ENCODE measurements around the gene CYREN. TPM values are rescaled to one million over a fixed set of nuclear protein-coding genes. Genes with fewer than 3 reads are reported as not detected.

Gene CYREN
- total and polyA plus RNA-seq, 2 experiments from 2014 or later, result 22.7 to 70.6 TPM

DNA sequence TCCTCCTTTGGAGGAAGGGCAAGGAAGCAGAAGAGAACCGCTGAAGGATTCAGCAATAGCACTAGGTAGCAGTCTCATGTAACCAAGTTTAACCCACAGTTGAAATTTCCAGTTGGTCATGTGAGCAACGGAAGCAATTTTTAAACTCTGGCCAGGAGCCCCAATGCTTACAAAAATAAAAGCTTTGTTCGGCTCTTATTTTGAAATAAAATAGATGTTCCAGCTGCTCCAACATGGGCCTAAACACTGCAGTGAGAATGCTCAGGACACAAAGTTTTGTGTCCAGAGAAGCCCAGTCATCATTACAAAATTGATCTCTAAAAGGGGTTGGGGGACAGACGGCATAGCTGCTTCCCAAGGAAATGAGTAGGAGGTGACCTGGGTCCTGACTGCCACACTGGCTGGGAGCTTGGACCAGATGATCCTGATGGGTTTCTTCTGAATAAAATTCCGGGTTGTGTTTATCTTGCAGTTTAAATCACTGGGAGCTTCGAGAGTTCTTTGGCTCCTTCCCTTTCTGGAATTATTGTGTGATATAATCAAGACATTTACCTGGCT lies 23.1 kb downstream of the CYREN start (continued):
- TF ChIP-seq, protein P1, sequence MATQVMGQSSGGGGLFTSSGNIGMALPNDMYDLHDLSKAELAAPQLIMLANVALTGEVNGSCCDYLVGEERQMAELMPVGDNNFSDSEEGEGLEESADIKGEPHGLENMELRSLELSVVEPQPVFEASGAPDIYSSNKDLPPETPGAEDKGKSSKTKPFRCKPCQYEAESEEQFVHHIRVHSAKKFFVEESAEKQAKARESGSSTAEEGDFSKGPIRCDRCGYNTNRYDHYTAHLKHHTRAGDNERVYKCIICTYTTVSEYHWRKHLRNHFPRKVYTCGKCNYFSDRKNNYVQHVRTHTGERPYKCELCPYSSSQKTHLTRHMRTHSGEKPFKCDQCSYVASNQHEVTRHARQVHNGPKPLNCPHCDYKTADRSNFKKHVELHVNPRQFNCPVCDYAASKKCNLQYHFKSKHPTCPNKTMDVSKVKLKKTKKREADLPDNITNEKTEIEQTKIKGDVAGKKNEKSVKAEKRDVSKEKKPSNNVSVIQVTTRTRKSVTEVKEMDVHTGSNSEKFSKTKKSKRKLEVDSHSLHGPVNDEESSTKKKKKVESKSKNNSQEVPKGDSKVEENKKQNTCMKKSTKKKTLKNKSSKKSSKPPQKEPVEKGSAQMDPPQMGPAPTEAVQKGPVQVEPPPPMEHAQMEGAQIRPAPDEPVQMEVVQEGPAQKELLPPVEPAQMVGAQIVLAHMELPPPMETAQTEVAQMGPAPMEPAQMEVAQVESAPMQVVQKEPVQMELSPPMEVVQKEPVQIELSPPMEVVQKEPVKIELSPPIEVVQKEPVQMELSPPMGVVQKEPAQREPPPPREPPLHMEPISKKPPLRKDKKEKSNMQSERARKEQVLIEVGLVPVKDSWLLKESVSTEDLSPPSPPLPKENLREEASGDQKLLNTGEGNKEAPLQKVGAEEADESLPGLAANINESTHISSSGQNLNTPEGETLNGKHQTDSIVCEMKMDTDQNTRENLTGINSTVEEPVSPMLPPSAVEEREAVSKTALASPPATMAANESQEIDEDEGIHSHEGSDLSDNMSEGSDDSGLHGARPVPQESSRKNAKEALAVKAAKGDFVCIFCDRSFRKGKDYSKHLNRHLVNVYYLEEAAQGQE (IDR thresholded peaks at IDR 0.05; ENCODE audit: unreplicated experiment), result no peak
- no peak for TF ChIP-seq ZNF114 (CRISPR knock-in tag; IDR thresholded peaks at IDR 0.05)

DNA sequence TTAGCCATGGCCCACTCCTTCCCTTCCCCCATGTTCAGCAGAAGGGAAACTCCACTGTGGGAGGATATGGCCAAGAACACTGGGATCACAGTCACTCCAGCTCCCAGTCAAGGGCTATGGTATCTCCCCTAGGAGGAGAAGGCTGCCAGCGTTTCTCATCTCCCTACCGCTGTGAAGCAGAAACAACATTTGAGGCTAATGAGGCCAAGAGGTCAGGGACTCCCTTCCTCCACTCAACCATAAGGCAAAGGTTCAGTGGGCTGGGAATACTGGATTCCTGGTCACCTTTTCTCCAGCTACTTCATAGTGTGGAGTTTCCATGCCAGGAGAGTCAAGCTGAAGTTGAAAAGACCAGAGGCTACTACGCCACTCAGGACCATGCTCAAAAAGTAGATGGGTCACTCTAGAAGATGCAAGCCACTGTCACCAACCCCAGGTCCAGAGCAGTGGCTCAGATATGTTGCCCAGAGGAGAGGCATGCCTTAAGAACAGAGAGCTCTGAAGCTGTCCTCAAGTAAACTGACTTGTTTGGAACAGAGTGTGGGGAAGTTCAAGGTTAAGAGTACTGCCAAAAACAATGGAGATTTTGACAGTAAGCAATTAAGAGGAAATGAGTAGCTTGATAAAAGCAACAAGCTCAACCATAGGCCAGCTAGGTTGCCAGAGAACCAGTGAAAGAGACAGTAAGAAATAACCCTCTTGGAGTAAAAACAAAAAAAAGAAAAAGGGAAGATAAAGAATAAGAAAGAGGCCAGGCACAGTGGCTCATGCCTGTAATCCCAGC lies 26.4 kb downstream of the CYREN start:
- Histone ChIP-seq H4K20me1 (replicated peaks; ENCODE audit: insufficient read depth) (0 out of 2 replicates have a peak, but pooled peaks cover 3% of the 10 kb centered on the region), H3K27me3 (ENCODE audit: insufficient read depth) (no peaks in the 10 kb centered on the region), H3K36me3 (ENCODE audit: insufficient read depth) (no peaks in the 10 kb centered on the region), H3F3A (replicated peaks; ENCODE audit: low read depth) (no peaks in the 10 kb centered on the region), H3K27ac (ENCODE audit: low read depth) (no peak overlapping the region), H3K4me2 (no peak overlapping the region), H3K79me2 (replicated peaks; ENCODE audit: insufficient read depth) (no peaks in the 10 kb centered on the region), H2AFZ (no peak overlapping the region), H3K4me1 (ENCODE audit: insufficient read depth) (no peaks in the 10 kb centered on the region; the same call in 1 of the 2 replicates), H3K9me2 (ENCODE audit: insufficient read depth) (no peaks in the 10 kb centered on the region), H3K4me3 (no peak overlapping the region)
- Mint-ChIP-seq H3K9me3 (no peaks in the 10 kb centered on the region), H3K27me3 (ENCODE audit: insufficient read depth, low read depth, poor library complexity) (no peaks in the 10 kb centered on the region), H3K36me3 (ENCODE audit: low read depth) (no peaks in the 10 kb centered on the region), H3K27ac (no peak overlapping the region), H3K4me1 (peaks cover 8% of the 10 kb centered on the region; the same call in 2 of the 3 replicates), H3K4me3 (no peak overlapping the region)
- DNase-seq (ENCODE audit: low spot score), result no peak
- ATAC-seq, result no peak
- TF ChIP-seq CREB1 (CRISPR knock-in tag; IDR thresholded peaks at IDR 0.05; ENCODE audit: low read depth), result no peak
- no peak for TF ChIP-seq EZH2 (IDR thresholded peaks at IDR 0.05; ENCODE audit: low read depth, unreplicated experiment)
- TF ChIP-seq, protein P2, sequence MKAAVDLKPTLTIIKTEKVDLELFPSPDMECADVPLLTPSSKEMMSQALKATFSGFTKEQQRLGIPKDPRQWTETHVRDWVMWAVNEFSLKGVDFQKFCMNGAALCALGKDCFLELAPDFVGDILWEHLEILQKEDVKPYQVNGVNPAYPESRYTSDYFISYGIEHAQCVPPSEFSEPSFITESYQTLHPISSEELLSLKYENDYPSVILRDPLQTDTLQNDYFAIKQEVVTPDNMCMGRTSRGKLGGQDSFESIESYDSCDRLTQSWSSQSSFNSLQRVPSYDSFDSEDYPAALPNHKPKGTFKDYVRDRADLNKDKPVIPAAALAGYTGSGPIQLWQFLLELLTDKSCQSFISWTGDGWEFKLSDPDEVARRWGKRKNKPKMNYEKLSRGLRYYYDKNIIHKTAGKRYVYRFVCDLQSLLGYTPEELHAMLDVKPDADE (IDR thresholded peaks at IDR 0.05), result no peak
- TF ChIP-seq EZH2phosphoT487 (IDR thresholded peaks at IDR 0.05; ENCODE audit: unreplicated experiment), result no peak
- TF ChIP-seq, protein P3, sequence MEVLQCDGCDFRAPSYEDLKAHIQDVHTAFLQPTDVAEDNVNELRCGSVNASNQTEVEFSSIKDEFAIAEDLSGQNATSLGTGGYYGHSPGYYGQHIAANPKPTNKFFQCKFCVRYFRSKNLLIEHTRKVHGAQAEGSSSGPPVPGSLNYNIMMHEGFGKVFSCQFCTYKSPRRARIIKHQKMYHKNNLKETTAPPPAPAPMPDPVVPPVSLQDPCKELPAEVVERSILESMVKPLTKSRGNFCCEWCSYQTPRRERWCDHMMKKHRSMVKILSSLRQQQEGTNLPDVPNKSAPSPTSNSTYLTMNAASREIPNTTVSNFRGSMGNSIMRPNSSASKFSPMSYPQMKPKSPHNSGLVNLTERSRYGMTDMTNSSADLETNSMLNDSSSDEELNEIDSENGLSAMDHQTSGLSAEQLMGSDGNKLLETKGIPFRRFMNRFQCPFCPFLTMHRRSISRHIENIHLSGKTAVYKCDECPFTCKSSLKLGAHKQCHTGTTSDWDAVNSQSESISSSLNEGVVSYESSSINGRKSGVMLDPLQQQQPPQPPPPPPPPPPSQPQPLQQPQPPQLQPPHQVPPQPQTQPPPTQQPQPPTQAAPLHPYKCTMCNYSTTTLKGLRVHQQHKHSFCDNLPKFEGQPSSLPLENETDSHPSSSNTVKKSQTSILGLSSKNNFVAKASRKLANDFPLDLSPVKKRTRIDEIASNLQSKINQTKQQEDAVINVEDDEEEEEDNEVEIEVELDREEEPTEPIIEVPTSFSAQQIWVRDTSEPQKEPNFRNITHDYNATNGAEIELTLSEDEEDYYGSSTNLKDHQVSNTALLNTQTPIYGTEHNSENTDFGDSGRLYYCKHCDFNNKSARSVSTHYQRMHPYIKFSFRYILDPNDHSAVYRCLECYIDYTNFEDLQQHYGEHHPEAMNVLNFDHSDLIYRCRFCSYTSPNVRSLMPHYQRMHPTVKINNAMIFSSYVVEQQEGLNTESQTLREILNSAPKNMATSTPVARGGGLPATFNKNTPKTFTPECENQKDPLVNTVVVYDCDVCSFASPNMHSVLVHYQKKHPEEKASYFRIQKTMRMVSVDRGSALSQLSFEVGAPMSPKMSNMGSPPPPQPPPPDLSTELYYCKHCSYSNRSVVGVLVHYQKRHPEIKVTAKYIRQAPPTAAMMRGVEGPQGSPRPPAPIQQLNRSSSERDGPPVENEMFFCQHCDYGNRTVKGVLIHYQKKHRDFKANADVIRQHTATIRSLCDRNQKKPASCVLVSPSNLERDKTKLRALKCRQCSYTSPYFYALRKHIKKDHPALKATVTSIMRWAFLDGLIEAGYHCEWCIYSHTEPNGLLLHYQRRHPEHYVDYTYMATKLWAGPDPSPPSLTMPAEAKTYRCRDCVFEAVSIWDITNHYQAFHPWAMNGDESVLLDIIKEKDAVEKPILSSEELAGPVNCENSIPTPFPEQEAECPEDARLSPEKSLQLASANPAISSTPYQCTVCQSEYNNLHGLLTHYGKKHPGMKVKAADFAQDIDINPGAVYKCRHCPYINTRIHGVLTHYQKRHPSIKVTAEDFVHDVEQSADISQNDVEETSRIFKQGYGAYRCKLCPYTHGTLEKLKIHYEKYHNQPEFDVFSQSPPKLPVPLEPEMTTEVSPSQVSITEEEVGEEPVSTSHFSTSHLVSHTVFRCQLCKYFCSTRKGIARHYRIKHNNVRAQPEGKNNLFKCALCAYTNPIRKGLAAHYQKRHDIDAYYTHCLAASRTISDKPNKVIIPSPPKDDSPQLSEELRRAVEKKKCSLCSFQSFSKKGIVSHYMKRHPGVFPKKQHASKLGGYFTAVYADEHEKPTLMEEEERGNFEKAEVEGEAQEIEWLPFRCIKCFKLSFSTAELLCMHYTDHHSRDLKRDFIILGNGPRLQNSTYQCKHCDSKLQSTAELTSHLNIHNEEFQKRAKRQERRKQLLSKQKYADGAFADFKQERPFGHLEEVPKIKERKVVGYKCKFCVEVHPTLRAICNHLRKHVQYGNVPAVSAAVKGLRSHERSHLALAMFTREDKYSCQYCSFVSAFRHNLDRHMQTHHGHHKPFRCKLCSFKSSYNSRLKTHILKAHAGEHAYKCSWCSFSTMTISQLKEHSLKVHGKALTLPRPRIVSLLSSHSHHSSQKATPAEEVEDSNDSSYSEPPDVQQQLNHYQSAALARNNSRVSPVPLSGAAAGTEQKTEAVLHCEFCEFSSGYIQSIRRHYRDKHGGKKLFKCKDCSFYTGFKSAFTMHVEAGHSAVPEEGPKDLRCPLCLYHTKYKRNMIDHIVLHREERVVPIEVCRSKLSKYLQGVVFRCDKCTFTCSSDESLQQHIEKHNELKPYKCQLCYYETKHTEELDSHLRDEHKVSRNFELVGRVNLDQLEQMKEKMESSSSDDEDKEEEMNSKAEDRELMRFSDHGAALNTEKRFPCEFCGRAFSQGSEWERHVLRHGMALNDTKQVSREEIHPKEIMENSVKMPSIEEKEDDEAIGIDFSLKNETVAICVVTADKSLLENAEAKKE (CRISPR knock-in tag; IDR thresholded peaks at IDR 0.05), result no peak
- no peak for TF ChIP-seq ZNF114 (CRISPR knock-in tag; IDR thresholded peaks at IDR 0.05)
- TF ChIP-seq, protein P1 (IDR thresholded peaks at IDR 0.05; ENCODE audit: unreplicated experiment), result no peak
- TF ChIP-seq STAT1 (IDR thresholded peaks at IDR 0.05; ENCODE audit: unreplicated experiment), result no peak
